Endothelial cell (in vitro differentiated cells): ENCODE results near the gene KLHL3. TPM values are rescaled to one million over a fixed set of nuclear protein-coding genes. Genes with fewer than 3 reads are reported as not detected.
"Not testable (repeated sequence)": the region's sequence is repeated elsewhere in the genome, so short reads cannot be mapped to it uniquely, and the experiment has no call there.

Experiments used
- DNase-seq: peaks from one replicate; pipeline ENCODE4 v3.0.0; 2021; ENCODE audit warnings: low spot score
- H3K27ac Mint-ChIP-seq: one replicate; pipeline ENCODE4 v1.8.0; 2021; ENCODE audit warnings: mixed read lengths, inconsistent platforms; ENCODE audit not compliant: unreplicated experiment
- H3K27me3 Mint-ChIP-seq: one replicate; pipeline ENCODE4 v1.8.0; 2021; ENCODE audit warnings: mild to moderate bottlenecking, moderate library complexity, mixed read lengths, inconsistent platforms; ENCODE audit not compliant: unreplicated experiment
- H3K36me3 Mint-ChIP-seq: one replicate; pipeline ENCODE4 v1.8.0; 2021; ENCODE audit warnings: mild to moderate bottlenecking, low read depth, mixed read lengths, inconsistent platforms; ENCODE audit not compliant: unreplicated experiment
- H3K4me1 Mint-ChIP-seq: one replicate; pipeline ENCODE4 v1.8.0; 2021; ENCODE audit warnings: mild to moderate bottlenecking, mixed read lengths, inconsistent platforms; ENCODE audit not compliant: unreplicated experiment
- H3K4me3 Mint-ChIP-seq: one replicate; pipeline ENCODE4 v1.8.0; 2021; ENCODE audit warnings: mild to moderate bottlenecking, mixed read lengths, inconsistent platforms; ENCODE audit not compliant: unreplicated experiment
- H3K9me3 Mint-ChIP-seq: one replicate; pipeline ENCODE4 v1.8.0; 2021; ENCODE audit warnings: mixed read lengths, inconsistent platforms; ENCODE audit not compliant: unreplicated experiment
- CTCF ChIP-seq: fragments of 200-600 bp; sonication (generic); IDR thresholded peaks from one replicate; pipeline ENCODE4 v1.5.0; 2021; ENCODE audit warnings: antibody characterized with exemption; ENCODE audit not compliant: unreplicated experiment
- total RNA-seq: library from RNA; stranded (reverse); fragmentation: NEBNext Ultra II Directional; extraction: Animal tissue kit (Norgen Biotek cat#: 25700); gene quantifications from one replicate; pipeline ENCODE4 v1.2.1, GENCODE V29; 2021; ENCODE audit not compliant: unreplicated experiment

KLHL3 gene
- total RNA-seq, 1 donor from 2014 or later = 200 TPM

GRCh38 chr5:137651022-137651421, 84.9 kb downstream of the KLHL3 start:
- no peak for DNase-seq
- Mint-ChIP-seq H3K27ac (no peak overlapping the region), H3K36me3 (peaks cover 56% of the 10 kb centered on the region), H3K9me3 (no peaks in the 10 kb centered on the region), H3K27me3 (peaks cover 3% of the 10 kb centered on the region), H3K4me3 (no peak overlapping the region), H3K4me1 (peaks cover 12% of the 10 kb centered on the region)
- no peak for TF ChIP-seq CTCF

DNA sequence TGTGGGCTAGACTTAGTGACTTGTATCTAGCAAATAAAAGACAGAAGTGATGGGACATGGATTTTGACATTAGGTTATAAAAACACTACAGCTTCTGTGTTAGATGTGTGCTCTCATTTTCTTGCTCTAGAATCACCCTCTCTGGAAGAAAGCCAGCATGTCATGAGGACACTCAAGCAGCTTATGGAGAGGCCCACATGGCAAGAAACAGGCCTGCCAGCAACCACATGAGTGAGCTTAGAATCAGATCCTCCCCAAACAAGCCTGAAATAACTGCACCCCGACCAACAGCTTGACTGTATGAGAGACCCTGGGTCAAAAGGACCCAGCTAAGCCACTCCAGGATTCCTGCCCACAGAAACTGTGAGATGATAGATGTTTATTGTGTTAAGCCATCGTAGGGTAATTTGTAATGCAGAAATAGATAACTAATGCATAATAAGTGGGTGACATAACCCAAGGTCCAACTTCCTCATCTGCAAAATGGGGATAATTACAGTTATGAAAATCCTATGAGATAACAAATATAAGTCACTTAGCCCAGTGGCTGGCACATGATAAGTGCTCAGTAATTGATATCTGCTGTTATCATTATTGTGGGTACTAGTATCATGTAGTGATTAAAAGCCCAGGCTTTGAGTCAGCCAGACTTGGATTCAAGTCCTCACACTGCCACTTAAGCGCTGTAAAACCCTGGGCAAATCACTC, 86.5 kb downstream of the KLHL3 start:
- Mint-ChIP-seq H3K36me3 (peaks cover 59% of the 10 kb centered on the region), H3K27me3 (peaks cover 3% of the 10 kb centered on the region), H3K9me3 (no peaks in the 10 kb centered on the region), H3K4me1 (peaks cover 1% of the 10 kb centered on the region), H3K4me3 (peak overlapping the region; percentile 47), H3K27ac (no peak overlapping the region)
- TF ChIP-seq CTCF = no peak
- DNase-seq = no peak

DNA sequence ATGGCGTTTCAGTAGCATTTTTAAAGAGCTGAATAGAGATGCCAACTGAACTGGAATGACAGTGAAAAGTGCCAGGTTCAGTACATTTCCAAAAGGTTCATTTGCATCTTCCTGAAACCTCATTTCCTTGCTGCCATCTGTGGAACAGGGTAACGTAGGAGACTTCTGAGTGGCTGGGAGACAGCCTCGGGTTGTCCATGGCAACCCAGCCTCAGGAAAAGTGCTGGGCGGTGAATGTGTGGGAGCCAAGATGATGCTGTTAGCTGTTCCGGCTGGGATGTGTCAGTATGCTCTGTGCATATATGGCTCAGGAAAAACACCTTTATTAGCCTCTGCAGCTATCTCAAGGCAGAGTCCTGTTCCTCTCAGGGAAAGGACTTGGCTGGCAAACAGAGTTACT, 87.5 kb downstream of the KLHL3 start:
- Mint-ChIP-seq H3K9me3 (no peaks in the 10 kb centered on the region), H3K4me3 (no peak overlapping the region), H3K27ac (no peak overlapping the region), H3K36me3 (peaks cover 57% of the 10 kb centered on the region), H3K27me3 (peaks cover 3% of the 10 kb centered on the region), H3K4me1 (no peaks in the 10 kb centered on the region)
- DNase-seq = no peak
- TF ChIP-seq CTCF = no peak

DNA sequence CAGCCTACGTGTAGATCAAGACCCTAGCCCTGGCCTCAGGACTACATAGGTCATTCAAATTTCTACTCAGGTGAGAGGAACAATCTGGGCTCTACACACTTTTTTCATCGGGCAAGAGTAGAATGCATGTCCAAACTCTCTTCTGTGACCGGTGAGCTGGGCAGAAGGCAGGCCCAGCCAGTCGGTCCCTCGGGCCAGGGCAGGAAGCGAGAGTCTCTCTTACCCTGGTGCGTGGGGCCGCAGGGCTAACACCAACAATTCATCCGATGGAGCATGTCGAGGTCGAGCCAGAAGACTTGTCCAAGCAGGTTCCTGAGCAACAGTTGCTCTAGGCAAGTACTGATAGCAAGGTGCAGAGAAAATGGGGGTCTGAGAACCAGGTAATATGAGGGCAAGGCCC, 88.5 kb downstream of the KLHL3 start:
- H3K27ac Mint-ChIP-seq = no peak overlapping the region
- peaks cover 3% of the 10 kb centered on the region for H3K27me3 Mint-ChIP-seq
- H3K36me3 Mint-ChIP-seq = peaks cover 57% of the 10 kb centered on the region
- H3K4me3 Mint-ChIP-seq = peak overlapping the region; percentile 14
- TF ChIP-seq CTCF = no peak
- DNase-seq = no peak
- H3K4me1 Mint-ChIP-seq = no peaks in the 10 kb centered on the region
- H3K9me3 Mint-ChIP-seq = no peaks in the 10 kb centered on the region

GRCh38 chr5:137646761-137647160, 89.1 kb downstream of the KLHL3 start:
- no peaks in the 10 kb centered on the region for H3K9me3 Mint-ChIP-seq
- no peak for DNase-seq
- H3K27me3 Mint-ChIP-seq = peaks cover 6% of the 10 kb centered on the region
- H3K36me3 Mint-ChIP-seq = peaks cover 57% of the 10 kb centered on the region
- H3K27ac Mint-ChIP-seq = no peak overlapping the region
- peak overlapping the region; percentile 26 for H3K4me3 Mint-ChIP-seq
- H3K4me1 Mint-ChIP-seq = no peaks in the 10 kb centered on the region
- no peak for TF ChIP-seq CTCF

DNA sequence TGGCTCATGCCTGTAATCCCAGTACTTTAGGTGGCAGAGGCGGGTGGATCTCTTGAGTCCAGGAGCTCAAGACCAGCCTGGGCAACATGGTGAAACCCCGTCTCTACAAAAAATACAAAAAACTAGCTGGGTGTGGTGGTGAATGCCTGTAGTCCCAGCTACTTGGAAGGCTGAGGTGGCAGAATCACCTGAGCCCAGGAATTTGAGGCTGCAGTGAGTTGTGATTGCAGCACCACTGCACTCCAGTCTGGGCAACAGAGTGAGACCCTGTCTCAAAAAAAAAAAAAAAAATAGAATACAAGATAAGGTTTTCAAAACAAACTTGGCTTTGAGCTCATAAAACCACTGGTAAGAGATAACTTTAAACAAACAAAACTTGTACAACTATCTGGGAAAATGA, 92.8 kb downstream of the KLHL3 start:
- peaks cover 67% of the 10 kb centered on the region for H3K36me3 Mint-ChIP-seq
- H3K4me1 Mint-ChIP-seq, H3K9me3 Mint-ChIP-seq, H3K4me3 Mint-ChIP-seq, H3K27ac Mint-ChIP-seq, H3K27me3 Mint-ChIP-seq, DNase-seq: not testable (repeated sequence)
